IPS-18c (cell line): ENCODE results near the gene TRIM74.
"Not testable (repeated sequence)": the region's sequence is repeated elsewhere in the genome, so short reads cannot be mapped to it uniquely, and the experiment has no call there.

ENCODE experiments used
- H3K4me3 ChIP-seq: 2 replicates; pipeline ENCODE4 v1.7.0; 2013; ENCODE audit warnings: low read depth, mild to moderate bottlenecking, low read length, moderate library complexity; ENCODE audit not compliant: insufficient read depth
- H3K9me3 ChIP-seq: one replicate; pipeline ENCODE4 v1.6.1; 2013; ENCODE audit warnings: mild to moderate bottlenecking, low read length, moderate library complexity; ENCODE audit not compliant: control insufficient read depth, insufficient read depth

TRIM74 gene

DNA sequence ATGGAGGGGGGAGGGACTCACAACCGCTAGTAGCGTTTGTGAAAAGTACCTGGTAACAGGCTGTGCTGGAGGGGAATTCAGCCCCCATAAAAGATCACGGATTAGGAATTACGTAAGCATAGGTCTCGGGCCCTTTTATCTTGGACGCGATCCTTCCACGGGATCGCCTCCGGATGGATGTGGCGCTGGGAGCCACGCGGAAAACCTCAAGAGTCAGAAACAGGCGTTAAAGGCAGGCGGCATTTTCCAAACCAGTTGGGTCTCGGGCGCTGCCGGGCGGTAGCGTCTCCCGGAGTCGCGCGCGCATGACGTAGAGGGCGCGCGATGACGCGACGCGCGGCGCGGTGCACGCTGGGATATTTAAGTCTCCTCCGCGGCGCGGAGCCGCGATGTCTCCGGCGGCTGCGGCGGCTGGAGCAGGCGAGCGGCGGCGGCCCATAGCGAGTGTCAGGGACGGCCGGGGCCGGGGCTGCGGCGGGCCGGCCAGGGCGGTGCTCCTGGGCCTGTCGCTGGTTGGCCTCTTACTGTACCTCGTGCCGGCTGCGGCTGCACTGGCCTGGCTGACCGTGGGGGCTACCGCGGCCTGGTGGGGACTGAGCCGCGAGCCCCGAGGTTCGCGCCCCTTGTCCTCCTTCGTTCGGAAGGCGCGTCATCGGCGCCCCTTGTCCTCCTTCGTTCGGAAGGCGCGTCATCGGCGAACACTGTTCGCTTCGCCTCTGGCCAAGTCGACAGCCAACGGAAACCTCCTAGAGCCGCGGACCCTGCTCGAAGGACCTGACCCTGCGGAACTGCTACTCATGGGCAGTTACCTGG is 44.3 kb downstream of the TRIM74 start, which contains the start of gene POM121:
POM121 (plus strand) TSS at position 363 of the 813 bp plus-strand sequence; CDS start at position 390, 27 bp downstream.
- Histone ChIP-seq H3K9me3 (no peaks in the 10 kb centered on the region), H3K4me3 (peak within 1 kb of the TSS; percentile 66)

DNA sequence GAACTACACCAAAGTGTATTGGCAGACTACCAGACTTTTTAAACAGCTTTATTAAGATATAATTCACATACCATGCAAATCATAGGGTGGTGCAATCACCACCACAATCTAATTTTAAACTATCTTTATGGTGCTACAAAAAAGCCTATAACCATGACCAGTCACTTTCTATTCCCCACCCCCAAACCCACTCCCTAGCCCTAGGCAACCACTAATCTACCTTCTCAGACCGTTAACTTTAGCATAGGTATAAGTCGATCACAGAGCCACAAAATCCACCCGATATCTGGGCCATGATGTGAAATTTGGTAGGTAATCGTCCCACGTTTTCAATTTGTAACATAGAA is 44.9 kb downstream of the TRIM74 start:
- Histone ChIP-seq H3K4me3 (peak overlapping the region; percentile 66), H3K9me3 (no peaks in the 10 kb centered on the region)

DNA sequence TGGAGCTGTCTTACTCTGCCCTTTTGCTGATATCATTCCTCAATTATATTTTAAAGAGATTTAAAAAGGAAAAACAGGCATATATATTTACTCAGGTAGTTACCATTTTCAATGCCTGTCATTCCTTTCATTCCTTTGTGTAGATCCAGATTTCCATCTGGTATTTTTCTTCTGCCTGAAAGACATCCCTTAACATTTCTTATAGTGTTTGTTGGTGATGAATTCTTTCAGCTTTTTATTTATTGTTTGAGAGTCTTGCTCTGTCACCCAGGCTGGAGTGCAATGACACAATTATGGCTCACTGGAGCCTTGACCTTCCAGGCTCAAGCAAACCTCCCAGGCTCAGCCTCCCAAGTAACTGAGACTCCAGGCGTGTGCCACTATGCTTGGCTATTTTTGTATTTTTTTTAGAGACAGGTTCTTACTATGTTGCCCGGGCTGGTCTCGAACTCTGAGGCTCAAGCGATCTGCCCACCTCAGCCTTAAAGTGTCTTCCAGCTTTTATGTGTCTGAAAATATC is 50.0 kb downstream of the TRIM74 start:
- H3K9me3 ChIP-seq, result no peaks in the 10 kb centered on the region
- no peak overlapping the region for H3K4me3 ChIP-seq

DNA sequence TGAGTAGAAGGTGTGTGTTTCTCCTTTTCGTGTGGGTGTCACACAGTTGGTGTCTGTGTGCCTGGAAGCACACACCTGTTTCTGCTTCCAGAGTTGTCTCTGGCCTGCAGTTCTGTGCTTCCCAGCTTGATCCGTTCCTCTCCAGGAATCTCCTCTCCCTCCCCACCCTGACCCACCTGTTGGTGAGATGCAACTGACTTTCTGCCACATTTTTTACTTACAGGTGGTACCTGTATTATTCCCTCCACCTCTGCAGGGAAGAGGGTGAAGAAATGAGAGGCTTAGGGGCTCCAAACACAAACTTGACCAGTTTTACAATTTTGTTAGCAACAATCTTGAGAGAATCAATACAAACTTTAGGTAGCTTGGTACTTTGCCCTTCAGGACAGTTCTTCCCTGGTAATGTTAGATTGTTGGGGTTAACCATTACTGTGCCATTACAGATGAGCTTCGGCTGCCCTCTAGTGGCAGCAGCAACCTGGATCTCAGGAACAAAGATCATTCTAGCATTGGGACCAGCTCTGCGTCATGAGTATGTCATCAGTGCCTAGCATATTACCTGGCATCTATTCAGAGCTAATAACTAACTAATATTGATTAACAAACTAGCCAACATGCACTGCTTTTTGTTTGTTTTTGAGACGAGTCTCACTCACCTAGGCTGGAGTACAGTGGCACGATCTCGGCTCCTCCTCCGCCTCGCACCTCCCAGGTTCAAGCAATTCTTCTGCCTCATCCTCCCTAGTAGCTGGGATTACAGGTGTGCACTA is 54.3 kb downstream of the TRIM74 start:
- not testable (repeated sequence) for H3K4me3 ChIP-seq, H3K9me3 ChIP-seq

DNA sequence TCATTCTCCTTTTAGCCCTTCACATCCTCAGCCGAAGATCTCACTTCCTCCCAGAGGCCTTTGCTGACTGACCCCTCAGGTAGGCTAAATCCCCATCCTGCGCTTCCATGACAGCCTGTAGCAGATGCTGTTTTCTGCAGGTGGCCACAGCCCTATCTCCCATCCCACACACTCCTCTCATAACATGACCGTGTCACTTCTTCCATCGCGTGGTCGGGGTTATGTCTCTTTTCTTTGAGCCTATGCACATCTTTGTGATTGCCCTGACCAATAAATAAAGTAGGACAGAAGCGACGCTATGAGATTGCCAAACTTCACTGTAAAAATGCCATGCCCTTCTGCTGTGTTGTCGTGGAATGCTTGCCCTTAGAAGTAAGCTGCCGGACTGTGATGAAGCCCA is 55.5 kb downstream of the TRIM74 start:
- not testable (repeated sequence) for H3K9me3 ChIP-seq

DNA sequence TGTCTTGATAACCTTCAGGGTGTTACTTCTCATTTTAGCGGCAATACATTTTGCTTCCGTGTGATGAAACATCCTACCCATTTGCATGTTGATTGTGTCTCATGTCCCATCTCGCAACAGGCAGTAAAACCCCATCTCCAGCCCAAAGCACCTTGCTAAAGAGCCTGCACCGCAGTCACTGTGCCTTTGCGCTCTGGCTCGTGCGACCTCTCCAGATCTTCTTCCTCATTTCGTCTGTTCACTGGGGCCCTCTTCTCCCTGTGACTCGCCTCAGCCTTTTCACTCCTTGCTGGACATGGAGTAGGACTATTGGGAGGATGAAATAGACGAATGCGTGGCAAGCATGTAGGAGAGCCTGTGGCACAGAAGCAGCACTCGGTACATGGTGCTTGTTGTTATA is 57.9 kb downstream of the TRIM74 start:
- H3K4me3 ChIP-seq, H3K9me3 ChIP-seq: not testable (repeated sequence)

More for the DNA sequence above, 55.5 kb downstream of the TRIM74 start:
- not testable (repeated sequence) for H3K4me3 ChIP-seq
